ENCODE data around the gene ABCC11. TPM values are rescaled to one million over a fixed set of nuclear protein-coding genes. Genes with fewer than 3 reads are reported as not detected.
"Not testable (repeated sequence)": the region's sequence is repeated elsewhere in the genome, so short reads cannot be mapped to it uniquely, and the experiment has no call there.

The ABCC11 gene
- total RNA-seq, 1 donor from 2014 or later, result 0.40 TPM

DNA sequence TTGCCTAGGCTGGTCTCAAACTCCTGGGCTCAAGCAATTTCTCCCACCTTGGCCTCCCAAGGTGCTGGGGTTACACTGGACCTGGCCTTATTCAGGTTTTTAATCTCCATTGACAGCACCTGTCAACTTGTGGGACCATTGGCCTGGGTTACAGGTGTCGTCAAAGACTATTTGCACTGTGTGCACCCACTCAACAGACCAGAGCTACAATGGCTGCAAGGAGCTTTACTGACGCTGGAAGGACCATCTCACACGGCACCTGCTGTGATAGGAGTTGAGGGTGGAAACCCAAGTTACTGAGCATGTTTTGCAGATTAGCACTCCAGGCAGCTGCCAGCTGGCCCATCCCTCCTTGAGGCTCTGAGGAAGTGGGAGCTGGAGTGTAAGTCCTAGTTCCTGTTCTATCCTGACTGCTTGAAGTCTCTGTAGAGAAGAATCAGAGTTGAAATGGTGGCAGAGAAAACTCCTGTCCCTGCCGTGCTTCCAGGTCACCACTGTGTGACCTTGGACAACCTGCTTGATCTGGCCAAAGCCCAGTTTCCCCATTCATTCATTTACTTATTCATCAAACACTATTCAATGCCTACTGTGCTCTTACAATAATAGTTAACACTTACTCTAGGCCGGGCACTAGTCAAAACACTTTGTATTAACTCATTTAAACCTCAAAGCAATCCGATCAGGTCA is 45.7 kb downstream of the ABCC11 start:
- no peak for ATAC-seq

DNA sequence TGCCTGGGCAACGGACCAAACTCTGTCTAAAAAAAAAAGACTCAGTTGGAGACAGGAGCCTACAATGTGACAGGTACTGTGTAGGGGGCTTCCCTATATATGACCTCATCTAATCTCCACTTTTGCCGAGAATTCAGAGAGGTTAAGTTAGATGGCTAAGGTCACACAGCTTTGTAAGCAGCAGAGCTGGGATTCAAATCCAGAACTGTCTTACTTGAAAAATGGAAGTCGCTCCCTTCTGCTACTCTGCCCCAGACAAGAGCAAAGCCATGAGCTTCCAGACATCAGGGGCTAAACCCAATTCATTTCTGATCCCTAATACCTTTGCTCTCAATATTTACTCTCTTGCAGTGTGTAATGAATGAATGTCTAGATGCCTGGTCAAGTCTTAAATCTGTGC is 50.0 kb downstream of the ABCC11 start:
- no peak for ATAC-seq

DNA sequence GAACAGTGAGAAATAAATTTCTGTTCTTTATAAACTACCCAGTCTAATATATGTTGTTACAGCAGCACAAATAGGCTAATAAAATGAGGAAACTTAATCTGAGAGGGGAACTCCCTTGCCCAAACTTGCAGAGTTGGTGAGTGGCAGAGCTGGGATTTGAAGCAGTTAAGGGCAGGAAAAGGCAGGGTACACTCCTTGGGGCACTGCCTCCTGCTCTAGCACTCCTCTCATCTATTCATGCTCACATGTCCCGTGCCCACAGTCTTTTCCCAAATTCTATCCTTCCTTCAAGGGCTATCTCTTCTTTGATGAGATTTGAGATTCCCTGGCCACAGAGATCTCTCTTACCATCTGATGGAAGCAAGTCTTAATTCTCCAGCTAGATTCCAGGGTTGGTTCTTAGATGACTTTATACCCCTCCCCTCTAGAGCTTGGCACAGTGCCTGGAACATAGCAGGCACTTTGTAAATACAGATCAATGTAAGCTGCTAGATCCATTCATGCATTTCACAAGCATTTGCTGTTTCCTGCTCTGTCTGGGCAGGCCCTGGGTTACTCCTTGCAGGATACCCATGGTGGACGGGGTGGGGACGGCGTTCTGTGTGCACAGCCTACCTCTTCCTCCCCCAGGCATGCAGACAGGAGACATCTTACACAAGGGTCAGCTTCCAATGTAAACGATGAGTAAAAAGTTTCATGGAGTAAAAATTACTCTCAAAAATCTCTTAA is 52.3 kb downstream of the ABCC11 start:
- peak; percentile 96 for ATAC-seq

DNA sequence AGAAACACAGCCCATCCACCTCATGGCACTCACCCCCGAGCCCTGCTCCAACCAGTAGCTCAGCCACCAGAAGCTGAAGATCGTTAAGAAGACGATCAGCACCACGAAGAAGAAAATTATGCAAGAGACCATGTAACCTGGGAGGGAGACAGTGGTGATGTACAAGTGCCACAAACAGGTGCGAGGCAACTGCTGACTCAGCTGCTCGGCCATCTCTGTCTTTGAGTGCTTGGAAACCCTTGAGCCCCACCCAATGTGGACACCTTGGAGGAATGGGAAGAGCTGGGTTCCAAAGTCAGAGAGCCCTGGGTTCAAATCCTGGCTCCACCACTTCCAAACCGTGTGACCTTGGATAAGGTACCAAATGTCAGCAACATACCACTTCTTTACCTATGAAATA is 53.5 kb downstream of the ABCC11 start:
- no peak for ATAC-seq

DNA sequence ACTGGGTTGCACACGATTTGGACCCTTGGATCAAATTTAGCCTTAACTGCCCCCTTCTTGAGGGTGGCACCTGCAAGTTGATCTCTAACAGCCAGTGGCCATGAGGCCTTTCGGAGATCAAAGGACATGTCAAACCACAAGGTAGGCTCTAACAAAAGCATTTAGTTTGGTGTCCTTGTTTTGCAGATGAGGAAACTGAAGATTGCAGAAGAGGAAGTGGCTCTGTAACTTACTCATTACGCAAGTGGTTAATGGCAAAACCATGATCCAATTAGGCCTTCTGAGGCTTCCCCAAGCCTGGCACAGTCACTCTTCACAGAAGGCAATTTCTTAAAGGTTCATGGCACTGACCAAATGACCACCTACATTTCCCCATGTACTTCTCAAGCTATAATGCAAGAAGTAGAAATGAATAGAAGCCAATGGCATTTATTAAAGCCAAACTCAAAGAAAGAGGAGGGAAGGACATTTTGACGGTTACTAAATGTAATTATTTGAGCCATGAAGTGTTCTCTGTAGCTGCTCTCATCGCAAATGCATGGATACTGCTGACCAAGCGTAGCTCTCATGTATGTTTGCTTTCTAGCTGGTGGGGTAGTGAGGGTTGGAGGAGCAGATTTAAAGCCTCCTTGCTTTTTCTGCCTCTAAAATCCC is 58.8 kb downstream of the ABCC11 start:
- peak; percentile 33 for ATAC-seq

DNA sequence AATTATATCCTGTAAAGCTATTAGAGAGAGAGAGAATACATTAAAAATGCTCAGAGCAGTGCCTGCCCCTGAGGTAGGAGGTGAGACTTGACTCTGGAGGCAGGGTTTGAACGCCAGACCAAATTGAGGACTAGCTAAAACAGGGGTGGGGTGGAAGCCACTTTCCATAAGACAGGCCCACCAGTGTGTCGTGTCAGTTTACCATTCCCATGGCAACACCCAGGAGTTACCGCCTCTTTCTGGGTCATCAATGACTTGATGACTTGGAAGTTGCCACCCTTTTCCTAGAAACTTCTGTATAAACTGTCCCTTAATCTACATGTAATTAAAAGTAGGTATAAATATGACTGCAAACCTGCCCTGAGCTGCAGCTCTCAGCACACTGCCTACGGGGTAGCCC is 59.6 kb downstream of the ABCC11 start:
- no peak for ATAC-seq

DNA sequence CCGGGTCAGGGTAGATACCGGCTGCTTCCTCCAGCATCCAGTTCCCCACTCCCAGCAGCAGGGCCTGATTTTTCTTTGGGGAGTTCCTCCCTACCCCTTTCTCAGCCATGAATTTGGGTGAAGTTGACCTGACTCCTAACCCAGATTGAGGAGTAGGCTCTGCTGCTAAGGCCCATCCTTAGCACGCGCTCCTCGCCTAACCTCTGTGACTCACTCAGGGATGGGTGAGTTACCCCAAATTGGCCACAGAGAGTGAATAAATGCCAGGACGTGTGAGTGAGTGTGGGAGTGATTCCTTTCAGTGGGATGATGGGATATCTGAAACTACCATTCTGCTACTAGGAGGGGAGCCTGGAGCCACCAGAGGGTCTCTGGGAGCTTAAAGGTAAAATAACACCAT is 62.7 kb downstream of the ABCC11 start:
- peak; percentile 71 for ATAC-seq

DNA sequence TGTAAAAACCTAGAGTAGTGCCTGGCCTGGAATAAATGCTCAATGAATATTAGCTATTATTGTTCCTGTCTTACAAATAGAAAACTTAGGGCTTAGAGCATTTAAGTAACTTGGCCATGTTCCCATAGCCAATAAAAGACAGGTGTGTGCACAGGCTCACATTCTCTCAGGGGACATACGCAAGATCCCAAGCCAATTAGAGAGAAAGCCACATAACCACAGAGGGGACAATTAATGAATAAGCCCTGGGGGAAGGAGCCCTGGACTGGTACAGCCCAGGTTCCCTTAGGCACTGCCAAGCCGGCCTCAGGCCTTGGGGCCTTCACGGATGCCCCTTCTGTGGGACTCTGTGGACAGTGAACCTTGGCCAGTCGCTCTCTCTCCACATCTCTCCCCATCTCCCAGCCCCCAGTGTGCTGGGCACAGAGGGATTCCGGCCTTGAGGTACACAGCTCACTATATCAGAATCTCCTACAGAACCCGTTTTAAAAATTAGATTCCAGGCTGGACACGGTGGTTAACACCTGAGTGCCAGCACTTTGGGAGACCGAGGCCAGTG is 64.3 kb downstream of the ABCC11 start:
- ATAC-seq, result no peak

DNA sequence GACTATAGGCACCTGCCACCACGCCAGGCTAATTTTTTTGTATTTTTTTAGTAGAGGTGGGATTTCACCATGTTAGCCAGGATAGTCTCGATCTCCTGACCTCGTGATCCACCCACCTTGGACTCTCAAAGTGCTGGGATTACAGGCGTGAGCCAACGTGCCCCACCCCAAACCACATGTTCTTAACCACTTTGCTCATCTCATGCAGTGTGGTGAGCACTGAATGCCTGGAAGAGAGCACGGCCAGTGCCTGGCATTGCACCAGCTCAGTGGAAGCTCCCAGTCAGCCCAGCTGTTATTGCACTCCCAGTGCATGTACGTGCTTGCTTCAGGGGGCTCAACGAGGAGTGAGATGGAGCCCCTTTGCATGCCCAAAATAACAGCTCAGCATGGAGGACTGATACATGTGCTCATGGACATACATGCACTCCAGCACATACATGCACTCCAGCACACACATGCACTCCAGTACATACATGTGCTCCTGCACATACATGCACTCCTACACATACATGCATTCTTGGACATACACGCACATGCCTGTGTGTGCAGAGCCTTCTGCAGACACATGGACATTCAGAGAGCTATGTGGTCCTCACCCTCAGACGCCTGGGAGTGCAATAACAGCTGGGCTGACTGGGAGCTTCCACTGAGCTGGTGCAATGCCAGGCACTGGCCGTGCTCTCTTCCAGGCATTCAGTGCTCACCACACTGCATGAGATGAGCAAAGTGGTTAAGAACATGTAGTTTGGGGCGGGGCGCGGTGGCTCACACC is 65.4 kb downstream of the ABCC11 start:
- ATAC-seq, result peak; percentile 63

DNA sequence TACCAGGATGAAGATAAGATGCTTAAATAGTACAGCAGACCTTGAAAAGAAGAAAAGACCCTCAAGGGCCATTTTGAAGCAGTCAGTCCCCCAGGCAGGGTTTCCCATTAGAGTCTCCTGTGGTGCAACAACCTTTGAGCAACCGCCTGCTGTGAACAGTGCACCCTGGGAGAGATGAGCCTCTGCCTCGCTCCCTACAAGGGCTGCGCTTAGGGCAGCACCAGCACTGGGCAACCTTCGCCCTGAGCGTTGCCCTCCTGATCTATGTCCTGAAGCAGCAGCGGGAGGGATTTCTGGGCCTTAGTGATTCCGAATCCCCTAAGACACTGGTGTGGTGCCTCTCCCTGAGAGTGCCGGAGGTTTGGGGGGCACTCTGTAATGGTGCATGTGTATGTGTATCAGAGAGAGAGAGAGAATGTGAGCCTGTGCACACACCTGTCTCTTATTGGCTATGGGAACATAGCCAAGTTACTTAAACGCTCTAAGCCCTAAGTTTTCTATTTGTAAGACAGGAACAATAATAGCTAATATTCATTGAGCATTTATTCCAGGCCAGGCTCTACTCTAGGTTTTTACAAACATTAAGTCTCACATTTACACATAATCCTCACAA is 66.4 kb downstream of the ABCC11 start:
- ATAC-seq, result no peak

DNA sequence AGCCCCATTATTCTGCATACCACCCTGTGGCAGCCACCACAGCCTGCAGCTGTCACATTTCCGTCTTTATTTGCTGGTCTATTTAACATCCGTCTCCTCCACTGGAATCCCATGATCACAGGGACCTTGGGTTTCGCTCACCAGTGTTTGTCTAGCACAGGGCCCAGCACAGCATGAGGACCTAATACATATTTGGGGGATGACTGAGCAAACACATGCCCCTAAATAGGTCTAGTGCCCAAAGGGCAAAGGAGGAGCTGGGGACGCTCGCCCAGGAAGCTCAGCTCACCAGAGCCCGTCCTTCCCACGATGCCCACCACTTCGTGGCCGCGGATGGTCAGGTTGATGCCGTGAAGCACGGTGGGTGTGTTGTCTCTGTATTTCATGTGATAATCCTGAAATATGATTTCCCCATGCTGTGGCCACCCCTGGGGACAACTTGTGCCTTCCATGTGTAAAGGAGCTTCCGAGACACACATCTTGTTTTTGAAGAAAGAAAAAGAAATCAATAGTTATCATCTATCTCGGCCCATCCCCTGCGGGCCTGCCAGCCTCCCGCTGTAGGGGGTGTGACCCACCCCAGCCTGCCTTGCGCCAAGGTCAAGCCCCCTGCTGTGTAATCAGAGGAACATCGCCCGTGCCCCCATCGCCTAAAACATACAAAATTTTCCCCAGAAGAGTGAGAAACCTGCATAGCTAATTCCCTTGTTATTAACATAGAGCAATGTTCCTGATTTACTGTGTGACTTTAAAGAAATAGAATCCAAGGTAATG is 70.5 kb downstream of the ABCC11 start:
- ATAC-seq, result no peak

DNA sequence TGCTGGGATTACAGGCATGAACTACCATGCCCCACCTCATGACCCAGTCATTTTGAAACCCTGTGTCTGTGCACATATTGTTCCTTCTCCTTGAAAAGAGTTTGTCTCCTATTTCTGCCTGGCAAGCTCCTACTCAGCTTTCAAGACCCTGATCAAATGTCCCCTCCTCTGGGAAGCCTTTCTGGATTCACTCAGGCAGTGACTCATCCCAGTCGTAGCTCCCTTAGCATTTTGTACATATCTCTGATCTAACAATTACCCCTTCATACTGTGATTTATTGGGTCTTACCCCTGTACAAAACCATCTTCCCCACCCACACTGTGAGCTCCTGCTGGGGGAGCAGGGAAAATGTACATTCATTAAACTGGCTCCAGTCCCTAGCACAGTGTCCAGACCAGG is 73.5 kb downstream of the ABCC11 start:
- ATAC-seq, result no peak

DNA sequence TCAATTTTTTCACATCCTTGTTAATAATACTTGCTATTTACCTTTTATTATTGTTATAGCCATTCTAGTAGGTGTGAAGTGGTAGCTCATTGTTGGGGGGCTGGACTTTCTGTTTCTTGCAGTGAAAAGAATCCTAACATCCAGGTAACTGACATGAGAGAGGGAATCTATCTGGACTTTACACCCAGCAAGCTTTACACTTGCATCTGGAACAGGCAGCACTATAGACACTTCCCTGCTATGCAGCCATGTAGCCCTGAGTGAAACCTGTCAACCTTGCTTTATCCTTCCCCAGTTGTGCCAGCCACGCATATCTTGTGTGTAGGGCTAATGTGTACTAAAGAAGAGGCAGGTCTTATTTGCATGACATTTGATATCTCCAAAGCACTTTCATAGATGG is 74.7 kb downstream of the ABCC11 start:
- ATAC-seq, result no peak

DNA sequence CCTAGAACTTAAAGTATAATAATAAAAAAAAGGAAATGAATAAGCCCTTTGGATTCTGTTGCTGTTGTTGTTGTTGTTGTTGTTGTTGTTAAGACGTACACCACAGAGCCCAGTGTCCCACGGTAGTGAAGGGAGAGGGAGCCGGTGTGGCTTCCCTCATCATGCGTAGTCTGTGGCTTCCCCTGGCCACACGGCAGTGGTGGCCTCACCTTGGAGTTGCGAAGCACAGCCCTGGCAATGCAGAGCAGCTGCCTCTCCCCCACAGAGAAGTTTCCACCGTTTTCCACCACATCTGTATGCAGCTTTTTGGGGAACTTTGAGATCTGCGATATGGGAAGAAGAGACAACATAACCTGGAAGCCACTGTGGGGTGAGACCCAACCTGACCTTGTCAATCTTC is 77.4 kb downstream of the ABCC11 start:
- no peak for ATAC-seq

DNA sequence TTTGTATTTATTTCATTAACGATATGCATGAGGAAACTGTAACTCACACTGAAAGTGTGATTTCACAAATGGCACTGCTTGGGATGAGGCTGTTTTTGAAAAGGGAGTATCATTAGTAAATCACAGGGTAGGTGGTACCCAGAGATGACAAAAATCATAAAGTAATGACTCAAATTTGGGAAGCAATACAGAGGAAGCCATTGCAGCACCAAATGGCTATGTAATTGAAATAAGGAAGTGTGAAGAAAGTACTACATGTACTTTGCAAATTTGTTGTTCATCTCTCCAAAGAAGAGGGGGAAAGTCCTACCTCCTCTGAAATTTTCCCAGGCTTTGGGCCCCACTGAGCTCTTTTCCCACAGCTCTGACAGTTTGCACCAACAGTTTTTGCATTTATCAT is 79.3 kb downstream of the ABCC11 start:
- no peak for ATAC-seq

DNA sequence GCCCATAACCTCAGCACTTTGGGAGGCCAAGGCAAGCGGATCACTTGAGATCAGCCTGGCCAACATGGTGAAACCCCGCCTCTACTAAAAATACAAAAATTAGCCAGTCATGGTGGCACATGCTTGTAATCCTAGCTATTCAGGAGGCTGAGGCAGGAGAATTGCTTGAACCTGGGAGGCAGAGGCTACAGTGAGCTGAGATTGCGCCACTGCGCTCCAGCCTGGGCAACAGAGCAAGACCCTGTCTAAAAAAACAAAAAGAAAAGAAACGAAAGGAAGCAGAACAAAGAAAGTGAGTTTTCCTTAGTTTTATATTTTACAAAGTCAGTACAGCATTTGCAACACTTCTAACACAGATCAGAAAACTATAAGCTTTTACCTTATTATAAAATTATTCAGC is 80.7 kb downstream of the ABCC11 start:
- not testable (repeated sequence) for ATAC-seq

DNA sequence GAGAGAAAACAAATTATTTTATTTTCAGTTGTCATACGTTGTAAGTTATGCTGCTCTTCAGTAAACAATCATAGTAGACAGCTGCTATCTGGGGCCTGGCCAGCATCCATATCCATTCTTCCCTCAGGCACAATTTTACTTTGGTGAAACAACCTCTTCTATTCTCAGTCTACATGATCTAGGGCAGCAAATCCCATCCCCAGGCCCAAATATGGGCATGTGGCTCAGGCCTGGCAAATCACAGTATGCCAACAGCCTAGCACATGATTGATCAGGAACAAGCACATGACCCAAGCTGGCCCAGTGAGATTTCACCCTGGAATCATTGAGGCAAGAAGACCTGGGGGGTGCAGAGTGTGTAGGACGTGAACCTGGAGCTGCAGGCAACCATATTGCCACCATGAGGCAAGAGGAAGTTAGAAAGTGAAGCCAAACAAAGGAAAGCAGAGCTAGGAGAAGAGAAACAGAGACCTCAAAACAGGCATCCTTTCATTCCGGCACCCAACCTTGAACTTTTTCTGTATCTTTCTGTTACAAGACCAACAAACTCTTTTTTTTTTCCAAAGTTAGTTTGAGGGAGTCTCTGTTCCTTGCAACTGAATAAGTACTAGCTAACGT is 81.3 kb downstream of the ABCC11 start:
- ATAC-seq, result no peak

DNA sequence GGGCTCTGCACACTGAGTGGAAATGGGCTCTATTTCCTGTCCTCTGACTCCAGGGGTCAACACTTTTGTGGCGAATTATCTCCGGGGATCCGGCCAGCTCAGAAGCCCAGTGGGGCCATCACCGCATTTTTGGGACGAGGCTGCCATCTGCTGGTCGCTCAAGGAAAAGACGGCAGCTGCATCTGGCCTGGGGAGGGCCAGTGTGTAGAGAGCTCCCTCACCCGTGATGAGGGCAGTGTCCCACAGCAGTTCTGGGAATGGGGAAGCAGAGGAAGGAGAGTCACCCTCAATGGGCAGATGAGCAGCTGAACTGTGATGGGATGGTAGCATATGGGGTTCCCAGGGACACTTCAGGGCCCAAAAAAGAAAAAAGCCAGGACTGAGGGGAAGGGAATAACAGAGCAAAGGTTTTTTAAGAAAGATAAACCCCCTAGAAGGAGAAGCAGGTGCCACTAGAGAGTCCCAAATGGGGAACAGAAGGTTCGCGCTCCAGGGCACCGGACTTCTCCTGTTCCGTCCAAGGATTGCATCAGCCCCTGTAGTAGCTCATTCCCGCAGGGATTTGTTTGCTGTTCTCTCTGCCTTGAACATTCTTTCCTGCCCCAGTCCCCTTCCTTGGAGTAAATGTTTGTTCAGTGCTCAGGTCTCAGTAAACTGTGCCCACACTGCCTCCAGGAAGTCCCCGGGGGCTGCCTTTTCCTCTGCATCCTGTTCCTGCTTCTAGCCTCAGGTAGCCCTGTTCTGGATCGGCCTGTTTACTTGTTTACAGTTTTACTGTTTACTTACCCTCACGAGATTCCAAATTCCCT is 82.2 kb downstream of the ABCC11 start:
- peak; percentile 86 for ATAC-seq

DNA sequence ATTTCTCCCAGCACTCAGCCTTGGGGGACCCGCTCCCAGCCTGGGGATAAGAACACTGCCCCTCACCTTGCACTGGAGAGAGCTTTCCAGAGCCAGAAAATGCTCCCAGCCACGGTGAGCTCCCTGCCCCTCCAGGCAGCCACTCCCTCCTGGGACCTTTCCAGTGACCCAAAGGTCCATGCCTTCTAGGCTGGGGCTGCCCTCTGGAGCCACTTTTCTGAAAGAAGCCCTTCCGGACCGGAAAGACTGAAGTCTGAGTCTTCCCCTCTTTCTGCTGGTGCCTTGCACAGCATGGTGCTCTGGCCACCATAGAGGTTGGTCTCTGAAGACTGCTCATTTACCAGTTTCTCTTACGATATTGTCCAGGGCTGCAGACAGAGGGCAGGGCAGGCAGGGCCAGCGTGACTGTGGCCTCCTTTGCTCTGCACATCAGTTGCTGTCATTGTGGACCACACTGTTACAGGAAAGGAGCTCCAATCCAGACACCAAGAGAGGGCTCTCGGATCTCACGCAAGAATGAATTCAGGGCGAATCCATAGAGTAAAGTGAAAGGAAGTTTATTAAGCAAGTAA is 84.4 kb downstream of the ABCC11 start:
- ATAC-seq, result no peak

DNA sequence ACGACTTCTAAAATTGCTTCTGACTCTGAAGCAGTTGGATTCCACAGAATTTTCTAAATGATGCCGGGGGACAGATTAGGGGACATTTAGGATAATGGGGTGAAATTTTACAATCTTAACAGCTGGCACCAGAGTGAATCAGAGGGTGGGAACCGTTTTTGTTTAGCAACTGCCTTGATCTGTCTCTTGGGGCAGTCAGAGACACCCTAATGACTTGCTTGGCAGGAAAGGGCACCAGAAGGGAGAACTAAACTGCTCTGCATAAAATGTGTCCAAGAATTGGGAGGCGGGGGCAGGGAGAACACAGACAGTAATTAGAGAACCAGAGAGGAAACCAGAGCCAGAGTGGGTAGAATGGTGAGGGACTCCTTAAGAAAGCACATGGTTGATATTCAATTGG is 85.4 kb downstream of the ABCC11 start:
- ATAC-seq, result no peak
